Body of pancreas (tissue), 4 donors: Measurements from ENCODE around the gene C1orf94. TPM values are rescaled to one million over a fixed set of nuclear protein-coding genes. Genes with fewer than 3 reads are reported as not detected.

Experiments
- ATAC-seq: fragments of 150-250 bp; one replicate; pipeline ENCODE4 v1.9.1; 2016
- DNase-seq, 4 donors: peaks; one replicate each; pipeline ENCODE4 v3.0.0-alpha.2; 2019
- H3K27ac ChIP-seq, 4 donors: fragments of 200-600 bp; sonication (generic); 1 replicate in 3 of 4; 2 replicates in 1 of 4; pipeline versions ENCODE4 v1.5.1 to v1.6.1; 2016 to 2019; ENCODE audit warnings: mild to moderate bottlenecking in 1 of 4, mixed read lengths in 1 of 4, moderate library complexity in 1 of 4
- H3K27me3 ChIP-seq, 2 donors: fragments of 200-600 bp; sonication (generic); one replicate each; pipeline ENCODE4 v1.6.0; 2016; ENCODE audit warnings: mild to moderate bottlenecking in 1 of 2
- H3K36me3 ChIP-seq, 2 donors: fragments of 200-600 bp; sonication (generic); replicated peaks in 1 of 2; 2 replicates each; pipeline ENCODE4 v1.5.1; 2016; ENCODE audit warnings: low read depth in 2 of 2; ENCODE audit not compliant: insufficient read depth in 1 of 2
- H3K4me1 ChIP-seq: fragments of 200-600 bp; sonication (generic); one replicate; pipeline ENCODE4 v1.6.0; 2016
- H3K4me3 ChIP-seq, 2 donors: fragments of 200-600 bp; sonication (generic); 1 replicate in 1 of 2; 2 replicates in 1 of 2; pipeline ENCODE4 v1.5.1; 2016 to 2019
- H3K9me3 ChIP-seq, 3 donors: fragments of 200-600 bp; sonication (generic); 1 replicate in 2 of 3; 2 replicates in 1 of 3; pipeline ENCODE4 v1.5.1; 2016
- POLR2A ChIP-seq, 3 donors: fragments of 450-650 bp; IDR thresholded peaks; one replicate each; pipeline ENCODE4 v1.6.1; 2016; ENCODE audit warnings: antibody characterized with exemption in 3 of 3, mild to moderate bottlenecking in 2 of 3
- WGBS, 2 donors: methylation state at CpG; one replicate each; pipeline ENCODE4 v1.1.5; 2017; 5-methylcytosine and 5-hydroxymethylcytosine counted together
- intact Hi-C: fragments of 100-400 bp; cut with DNase I; formaldehyde crosslinking; loops from one replicate; pipeline ENCODE4 v1.15.1; 2023
- total RNA-seq, 2 donors: library from RNA; depleted of rRNA; stranded (reverse); fragments of >200 nt; gene quantifications; one replicate each; pipeline ENCODE4 v1.1.0, GENCODE V29; 2016
- TF ChIP-seq, protein P1 (sequence below), 7 experiments: fragments of 450-650 bp in 4 of 7; fragments of 200-600 bp in 3 of 7; sonication (generic) in 3 of 7; IDR thresholded peaks; one replicate each; pipeline ENCODE4 v1.5.1; 2016 to 2019; ENCODE audit warnings: antibody characterized with exemption in 7 of 7

The C1orf94 gene
- total RNA-seq, 2 donors from 2014 or later = not detected

GRCh38 chr1:34156739-34157138, 20.0 kb upstream of the C1orf94 start:
- intact Hi-C loops = no loop called here
- H3K4me1 ChIP-seq = no peaks in the 10 kb centered on the region
- no peaks in the 10 kb centered on the region for H3K27me3 ChIP-seq
- H3K36me3 ChIP-seq = no peaks in the 10 kb centered on the region
- H3K4me3 ChIP-seq = no peak overlapping the region
- no peak for TF ChIP-seq POLR2A (IDR thresholded peaks at IDR 0.05)
- TF ChIP-seq, protein P1, sequence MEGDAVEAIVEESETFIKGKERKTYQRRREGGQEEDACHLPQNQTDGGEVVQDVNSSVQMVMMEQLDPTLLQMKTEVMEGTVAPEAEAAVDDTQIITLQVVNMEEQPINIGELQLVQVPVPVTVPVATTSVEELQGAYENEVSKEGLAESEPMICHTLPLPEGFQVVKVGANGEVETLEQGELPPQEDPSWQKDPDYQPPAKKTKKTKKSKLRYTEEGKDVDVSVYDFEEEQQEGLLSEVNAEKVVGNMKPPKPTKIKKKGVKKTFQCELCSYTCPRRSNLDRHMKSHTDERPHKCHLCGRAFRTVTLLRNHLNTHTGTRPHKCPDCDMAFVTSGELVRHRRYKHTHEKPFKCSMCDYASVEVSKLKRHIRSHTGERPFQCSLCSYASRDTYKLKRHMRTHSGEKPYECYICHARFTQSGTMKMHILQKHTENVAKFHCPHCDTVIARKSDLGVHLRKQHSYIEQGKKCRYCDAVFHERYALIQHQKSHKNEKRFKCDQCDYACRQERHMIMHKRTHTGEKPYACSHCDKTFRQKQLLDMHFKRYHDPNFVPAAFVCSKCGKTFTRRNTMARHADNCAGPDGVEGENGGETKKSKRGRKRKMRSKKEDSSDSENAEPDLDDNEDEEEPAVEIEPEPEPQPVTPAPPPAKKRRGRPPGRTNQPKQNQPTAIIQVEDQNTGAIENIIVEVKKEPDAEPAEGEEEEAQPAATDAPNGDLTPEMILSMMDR (IDR thresholded peaks at IDR 0.05) = no peak
- ATAC-seq (no peak), DNase-seq (no peak)
- 37 to 55% methylated on average over 3 of the region's 3 CpGs for WGBS, 2 donors
- no peaks in the 10 kb centered on the region for H3K9me3 ChIP-seq
- no peak overlapping the region for H3K27ac ChIP-seq

GRCh38 chr1:34162852-34163766, 13.6 kb upstream of the C1orf94 start:
- Histone ChIP-seq H3K36me3 (no peaks in the 10 kb centered on the region), H3K4me1 (peaks cover 37% of the 10 kb centered on the region), H3K4me3 (peak overlapping the region in 1 of 2 donors; percentile 12), H3K27ac (no peak overlapping the region), H3K27me3 (peaks cover 4 to 33% of the 10 kb centered on the region in 2 donors), H3K9me3 (no peaks in the 10 kb centered on the region)
- TF ChIP-seq, protein P1 (IDR thresholded peaks at IDR 0.05) = peak; percentile 46 to 83 (median 72)
- TF ChIP-seq POLR2A (IDR thresholded peaks at IDR 0.05) = no peak
- intact Hi-C loops = loop anchor here (10.0 kb wide), 1 partner anchor 528 kb away; no protein-coding TSS in a partner anchor
- DNase-seq = peak; percentile 75 to 81 (median 80)
- ATAC-seq = peak; percentile 87
- 2 to 3% methylated on average over 39 to 42 of the region's 46 CpGs for WGBS, 2 donors

GRCh38 chr1:34163792-34164731, 12.6 kb upstream of the C1orf94 start:
- Histone ChIP-seq H3K27ac (no peak overlapping the region), H3K36me3 (no peaks in the 10 kb centered on the region), H3K4me3 (peak overlapping the region; percentile 12), H3K27me3 (peaks cover 4 to 33% of the 10 kb centered on the region in 2 donors), H3K4me1 (peaks cover 37% of the 10 kb centered on the region), H3K9me3 (no peaks in the 10 kb centered on the region)
- ATAC-seq = peak; percentile 34
- TF ChIP-seq POLR2A (IDR thresholded peaks at IDR 0.05) = no peak
- TF ChIP-seq, protein P1 (IDR thresholded peaks at IDR 0.05) = no peak
- peak in 1 of 4 donors; percentile 13 for DNase-seq
- intact Hi-C loops = loop anchor here (10.0 kb wide), 1 partner anchor 529 kb away; no protein-coding TSS in a partner anchor
- WGBS, 2 donors = 1 to 2% methylated on average over 30 to 72 of the region's 75 CpGs

- TF ChIP-seq, protein P1 (IDR thresholded peaks at IDR 0.05) = no peak
- TF ChIP-seq POLR2A (IDR thresholded peaks at IDR 0.05) = no peak
- WGBS, 2 donors = 1 to 7% methylated on average over 3 to 52 of the region's 78 CpGs
- intact Hi-C loops = loop anchor here (10.0 kb wide), 1 partner anchor 530 kb away; no protein-coding TSS in a partner anchor
These were observed 11.8 kb upstream of the C1orf94 start, which contains the start of gene CSMD2 for GRCh38 chr1:34164771-34165391. Gene CSMD2 (minus strand): TSS chr1:34165230. CDS start chr1:34165097, 133 bp downstream.

More at GRCh38 chr1:34164771-34165391, 11.8 kb upstream of the C1orf94 start, which contains the start of gene CSMD2:
- no peak within 1 kb of the TSS for H3K27ac ChIP-seq
- no peaks in the 10 kb centered on the region for H3K9me3 ChIP-seq
- peak in 2 of 4 donors; percentile 27 to 28 for DNase-seq
- H3K4me1 ChIP-seq = peaks cover 37% of the 10 kb centered on the region
- ATAC-seq = no peak
- no peak within 1 kb of the TSS for H3K4me3 ChIP-seq
- H3K36me3 ChIP-seq = no peaks in the 10 kb centered on the region
- H3K27me3 ChIP-seq = peaks cover 4 to 33% of the 10 kb centered on the region in 2 donors
